Chondrocyte (in vitro differentiated cells): ENCODE measurements around the gene GRIK3. TPM values are rescaled to one million over a fixed set of nuclear protein-coding genes. Genes with fewer than 3 reads are reported as not detected.

Experiments
- DNase-seq: peaks from one replicate; pipeline ENCODE4 v3.0.0; 2021; ENCODE audit warnings: mixed read lengths, low spot score
- H3K27ac Mint-ChIP-seq: one replicate; pipeline ENCODE4 v1.8.0; 2021; ENCODE audit warnings: mild to moderate bottlenecking, moderate library complexity, mixed read lengths; ENCODE audit not compliant: unreplicated experiment
- H3K27me3 Mint-ChIP-seq: 2 replicates; pipeline ENCODE4 v1.8.0; 2021; ENCODE audit warnings: low read depth, mixed read lengths
- H3K36me3 Mint-ChIP-seq: 2 replicates; pipeline ENCODE4 v1.8.0; 2021; ENCODE audit warnings: low read depth, mixed read lengths
- H3K4me1 Mint-ChIP-seq: 2 replicates; pipeline ENCODE4 v1.8.0; 2021; ENCODE audit warnings: low read depth, mild to moderate bottlenecking, mixed read lengths
- H3K4me3 Mint-ChIP-seq: one replicate; pipeline ENCODE4 v1.8.0; 2021; ENCODE audit warnings: mild to moderate bottlenecking, moderate library complexity, mixed read lengths; ENCODE audit not compliant: unreplicated experiment
- H3K9me3 Mint-ChIP-seq: 2 replicates; pipeline ENCODE4 v1.8.0; 2021; ENCODE audit warnings: low read depth, mixed read lengths
- total RNA-seq: library from RNA; stranded (reverse); gene quantifications from 3 replicates; pipeline ENCODE4 v1.2.1, GENCODE V29; 2021
- TF ChIP-seq, protein P1 (sequence below): fragments of 200-600 bp; sonication (generic); IDR thresholded peaks from 2 replicates; pipeline ENCODE4 v1.5.0; 2021; ENCODE audit warnings: antibody characterized with exemption, mild to moderate bottlenecking, moderate library complexity

GRIK3 gene
- total RNA-seq, 1 donor from 2014 or later: not detected

DNA sequence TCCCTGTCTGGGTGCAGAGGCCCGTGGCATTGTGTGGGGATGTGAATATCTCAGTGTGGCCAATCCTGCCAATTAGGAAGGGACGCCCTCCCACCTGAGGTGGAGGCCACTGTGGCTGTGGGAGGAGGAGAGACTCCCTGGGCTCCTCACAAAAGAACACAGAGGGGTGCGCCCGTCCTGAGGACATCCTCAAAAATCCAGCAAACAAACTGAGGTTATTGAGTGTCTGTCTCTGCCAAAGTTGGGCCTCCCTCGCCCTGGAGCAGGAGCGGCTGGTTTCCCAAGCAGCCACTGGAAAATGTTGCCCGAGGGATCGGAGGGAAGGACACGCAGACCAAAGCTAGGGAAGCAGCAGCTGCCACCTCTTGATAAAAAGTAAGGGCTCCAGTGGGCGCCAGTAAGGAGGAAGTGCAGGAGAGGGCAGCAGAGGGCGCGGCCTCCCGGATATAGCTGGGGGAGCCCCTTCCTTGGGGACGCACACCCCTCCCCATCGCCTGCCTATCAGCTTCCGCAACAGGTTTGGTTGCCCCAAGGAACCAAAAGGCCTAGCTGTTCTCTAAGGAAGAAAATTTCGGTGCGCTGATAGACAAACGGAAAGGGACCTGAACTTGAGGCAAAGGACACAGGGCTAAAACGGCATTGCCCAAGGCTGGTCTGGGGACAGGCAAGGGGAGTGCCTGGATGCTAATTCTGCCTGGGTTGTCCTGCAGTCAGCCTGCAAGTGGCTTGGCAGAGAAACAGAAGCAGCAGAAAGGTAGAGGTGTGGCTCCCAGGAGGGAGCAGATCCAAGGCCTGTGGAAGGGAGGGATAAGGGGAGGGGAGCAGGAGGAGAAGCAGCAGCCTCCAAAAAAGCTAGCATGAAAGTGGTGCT lies 1.7 kb upstream of the GRIK3 start:
- Mint-ChIP-seq H3K36me3 (peaks cover 1% of the 10 kb centered on the region), H3K27ac (no peak overlapping the region), H3K27me3 (peaks cover 74% of the 10 kb centered on the region), H3K4me1 (no peaks in the 10 kb centered on the region), H3K4me3 (no peak overlapping the region), H3K9me3 (no peaks in the 10 kb centered on the region)
- no peak for DNase-seq
- TF ChIP-seq, protein P1, sequence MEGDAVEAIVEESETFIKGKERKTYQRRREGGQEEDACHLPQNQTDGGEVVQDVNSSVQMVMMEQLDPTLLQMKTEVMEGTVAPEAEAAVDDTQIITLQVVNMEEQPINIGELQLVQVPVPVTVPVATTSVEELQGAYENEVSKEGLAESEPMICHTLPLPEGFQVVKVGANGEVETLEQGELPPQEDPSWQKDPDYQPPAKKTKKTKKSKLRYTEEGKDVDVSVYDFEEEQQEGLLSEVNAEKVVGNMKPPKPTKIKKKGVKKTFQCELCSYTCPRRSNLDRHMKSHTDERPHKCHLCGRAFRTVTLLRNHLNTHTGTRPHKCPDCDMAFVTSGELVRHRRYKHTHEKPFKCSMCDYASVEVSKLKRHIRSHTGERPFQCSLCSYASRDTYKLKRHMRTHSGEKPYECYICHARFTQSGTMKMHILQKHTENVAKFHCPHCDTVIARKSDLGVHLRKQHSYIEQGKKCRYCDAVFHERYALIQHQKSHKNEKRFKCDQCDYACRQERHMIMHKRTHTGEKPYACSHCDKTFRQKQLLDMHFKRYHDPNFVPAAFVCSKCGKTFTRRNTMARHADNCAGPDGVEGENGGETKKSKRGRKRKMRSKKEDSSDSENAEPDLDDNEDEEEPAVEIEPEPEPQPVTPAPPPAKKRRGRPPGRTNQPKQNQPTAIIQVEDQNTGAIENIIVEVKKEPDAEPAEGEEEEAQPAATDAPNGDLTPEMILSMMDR: no peak

- H3K9me3 Mint-ChIP-seq: no peaks in the 10 kb centered on the region
- H3K27me3 Mint-ChIP-seq: peaks cover 72% of the 10 kb centered on the region
- peaks cover 1% of the 10 kb centered on the region for H3K36me3 Mint-ChIP-seq
- no peak overlapping the region for H3K27ac Mint-ChIP-seq
- H3K4me1 Mint-ChIP-seq: no peaks in the 10 kb centered on the region
- DNase-seq: no peak
- TF ChIP-seq, protein P1: no peak
- no peak overlapping the region for H3K4me3 Mint-ChIP-seq
Measured at GRCh38 chr1:37035014-37035691, 838 bp upstream of the GRIK3 start.

DNA sequence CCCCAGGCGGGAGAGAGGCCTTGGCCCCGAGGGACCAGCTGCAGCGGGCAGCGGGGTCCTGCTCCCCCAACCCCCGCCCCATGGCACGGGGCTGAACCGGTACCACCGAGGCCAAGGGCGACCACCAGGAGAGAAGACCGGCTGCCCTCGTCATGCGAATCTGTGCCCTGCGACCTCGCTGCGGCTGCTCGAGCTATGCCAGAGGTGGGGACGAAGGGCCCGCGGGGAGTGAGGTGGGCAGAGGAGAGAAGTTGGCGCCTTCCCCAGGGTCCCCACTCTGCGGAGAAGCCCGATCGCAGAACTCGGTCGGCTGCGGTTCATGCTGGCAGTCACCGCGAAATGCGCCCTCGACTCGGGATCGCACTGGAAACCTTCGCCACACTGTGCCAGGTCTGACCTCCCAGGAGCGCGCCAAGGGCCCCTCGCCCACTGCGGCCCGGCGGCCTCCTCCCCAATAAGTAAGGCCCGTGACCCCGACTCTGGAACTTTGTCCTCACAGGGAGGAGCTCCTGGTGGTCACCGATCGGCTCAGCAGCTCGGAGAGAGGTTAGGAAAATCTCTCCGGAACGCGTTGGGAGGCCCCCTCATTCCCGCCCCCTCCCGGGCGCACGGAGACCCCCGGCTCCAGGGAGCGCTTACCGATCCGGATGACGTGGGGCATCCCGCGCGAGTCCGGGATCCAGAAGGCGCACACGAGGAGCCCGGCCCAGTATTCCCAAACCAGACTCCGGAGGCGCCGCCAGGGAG lies 787 bp downstream of the GRIK3 start:
- no peak overlapping the region for H3K4me3 Mint-ChIP-seq
- peaks cover 1% of the 10 kb centered on the region for H3K36me3 Mint-ChIP-seq
- no peaks in the 10 kb centered on the region for H3K9me3 Mint-ChIP-seq
- peaks cover 73% of the 10 kb centered on the region for H3K27me3 Mint-ChIP-seq
- no peak overlapping the region for H3K27ac Mint-ChIP-seq
- TF ChIP-seq, protein P1: no peak
- H3K4me1 Mint-ChIP-seq: no peaks in the 10 kb centered on the region
- DNase-seq: no peak

GRCh38 chr1:37032660-37033354 lies 1.5 kb downstream of the GRIK3 start:
- no peaks in the 10 kb centered on the region for H3K4me1 Mint-ChIP-seq
- H3K9me3 Mint-ChIP-seq: no peaks in the 10 kb centered on the region
- DNase-seq: no peak
- TF ChIP-seq, protein P1: no peak
- peaks cover 1% of the 10 kb centered on the region for H3K36me3 Mint-ChIP-seq
- H3K4me3 Mint-ChIP-seq: no peak overlapping the region
- no peak overlapping the region for H3K27ac Mint-ChIP-seq
- H3K27me3 Mint-ChIP-seq: peaks cover 72% of the 10 kb centered on the region
